GM12892 (cell line): ENCODE measurements around the gene SH3RF1.

ENCODE experiments used
- POLR2A ChIP-seq: IDR thresholded peaks from 2 replicates; pipeline ENCODE4 v1.6.1; 2011; ENCODE audit warnings: low read depth, low read length, control low read depth
- POLR2AphosphoS5 ChIP-seq: IDR thresholded peaks from 2 replicates; pipeline ENCODE4 v1.6.1; 2011; ENCODE audit warnings: low read depth, low read length, control low read depth
- TAF1 ChIP-seq: IDR thresholded peaks from 2 replicates; pipeline ENCODE4 v1.6.1; 2011; ENCODE audit warnings: low read depth, mild to moderate bottlenecking, control low read depth, low read length, borderline replicate concordance

DNA sequence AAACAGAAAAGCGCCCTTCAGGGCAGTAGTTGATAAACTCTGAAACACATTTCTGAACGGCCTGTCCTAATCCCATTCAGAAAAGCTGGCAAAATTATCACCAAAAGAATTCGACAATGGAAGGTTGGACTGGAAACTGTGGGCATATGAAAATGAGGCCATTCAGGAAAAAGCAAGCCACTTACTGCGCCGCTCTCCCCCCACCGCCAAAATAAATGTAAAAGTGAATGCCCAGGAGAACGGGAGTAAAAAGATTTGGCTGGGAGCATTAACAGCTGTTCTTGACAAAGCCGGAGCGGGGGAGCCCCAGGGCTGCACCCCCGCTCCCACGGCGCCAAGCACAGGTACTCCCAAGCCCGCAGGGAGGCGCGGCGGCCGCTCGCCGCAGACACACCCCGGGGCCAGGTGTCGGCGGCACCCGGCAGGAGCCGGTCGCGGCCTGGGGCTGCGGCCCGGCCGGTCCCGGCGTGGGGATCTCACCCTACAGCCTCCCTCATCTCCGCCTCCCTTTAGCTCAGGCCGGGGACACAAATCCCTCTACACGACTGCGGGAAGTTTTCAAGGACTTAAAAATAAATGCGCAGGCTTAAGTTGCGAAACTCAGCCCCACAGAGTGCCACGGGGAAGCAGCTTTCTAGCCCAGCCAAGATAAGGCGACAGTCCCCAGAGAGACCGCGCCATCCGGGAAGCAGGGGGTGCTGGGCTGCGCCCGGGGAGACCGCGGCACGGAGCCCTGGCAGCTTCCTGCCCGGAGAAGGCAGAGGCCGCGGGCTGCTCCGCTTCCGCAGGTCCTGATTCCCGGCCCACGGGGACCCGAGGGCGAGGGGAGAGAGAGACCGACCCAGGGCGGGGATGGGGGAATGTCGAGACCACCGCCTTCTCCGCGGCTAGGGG, 593 bp downstream of the SH3RF1 start:
- TF ChIP-seq POLR2A (0 out of 2 replicates have a peak, but pooled peaks have one; percentile 1), POLR2AphosphoS5 (no peak), TAF1 (no peak)
